ENCODE measurements around the gene SLC22A17.

Gene SLC22A17

DNA sequence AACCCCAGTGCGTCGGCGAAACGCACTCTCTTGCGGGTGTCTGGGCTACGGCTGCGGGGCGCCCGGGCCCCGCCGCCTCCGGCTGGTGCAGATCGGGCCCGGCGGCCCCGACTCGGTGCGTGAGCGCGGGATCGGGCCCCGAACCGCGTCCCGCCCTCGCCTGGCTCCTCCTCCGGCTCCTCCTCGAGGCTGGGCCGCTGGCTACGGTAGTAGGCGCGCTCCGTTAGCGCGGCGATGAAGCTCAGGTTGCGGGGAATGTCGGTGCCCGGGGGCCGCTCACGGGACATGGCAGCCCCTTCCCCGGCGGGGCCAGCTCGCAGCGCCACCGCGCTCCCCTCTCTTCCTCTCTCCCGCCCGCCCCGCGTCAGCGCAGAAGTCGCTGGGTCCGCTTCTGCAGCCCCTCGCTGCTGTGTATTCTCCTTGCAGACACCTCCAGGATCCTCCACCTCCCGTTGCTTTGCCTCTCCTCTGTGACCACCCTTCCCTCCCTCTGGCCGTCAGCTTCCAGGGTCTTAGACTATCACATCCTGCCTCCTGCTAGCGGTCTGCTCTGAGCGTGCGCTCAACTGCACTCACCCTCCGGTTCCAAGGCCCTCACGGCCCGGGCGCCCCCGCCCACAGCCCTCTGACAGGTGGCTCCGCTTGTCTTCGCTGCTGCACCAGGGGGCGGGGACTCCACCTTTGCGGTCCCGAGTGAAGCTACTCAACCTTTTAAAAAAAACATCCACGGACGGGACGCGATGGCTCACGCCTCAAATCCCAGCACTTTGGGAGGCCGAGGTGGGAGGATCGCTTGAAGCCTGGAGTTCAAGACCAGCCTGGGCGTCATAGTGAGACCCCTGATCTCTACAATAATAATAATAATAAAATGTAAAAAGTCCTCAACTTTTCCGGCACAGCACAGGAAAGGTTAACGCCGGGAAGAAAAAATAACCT is 50.1 kb downstream of the SLC22A17 start, which contains the start of gene PPP1R3E:
Gene PPP1R3E, minus strand, starts transcription at position 570 of the 936 bp plus-strand sequence. Its CDS starts 283 bp downstream, at position 287.
- DNase-seq: peak; percentile 65

DNA sequence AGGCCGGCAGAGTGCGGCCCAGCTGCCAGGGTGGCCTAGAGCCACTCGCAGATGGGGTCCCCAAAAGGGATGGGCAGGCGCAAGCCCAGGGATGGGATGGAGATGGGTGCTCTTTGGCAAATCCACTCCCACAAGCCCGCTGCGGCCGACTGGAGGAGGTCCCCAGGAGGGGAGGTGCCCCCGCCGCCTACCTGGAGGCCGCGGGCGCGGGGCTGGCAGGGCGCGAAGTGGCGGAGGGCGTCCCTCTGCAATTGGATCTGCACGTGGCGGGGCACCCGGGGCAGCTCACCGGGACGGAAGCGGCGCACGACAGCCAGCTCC is 50.8 kb downstream of the SLC22A17 start:
- no peak for DNase-seq

DNA sequence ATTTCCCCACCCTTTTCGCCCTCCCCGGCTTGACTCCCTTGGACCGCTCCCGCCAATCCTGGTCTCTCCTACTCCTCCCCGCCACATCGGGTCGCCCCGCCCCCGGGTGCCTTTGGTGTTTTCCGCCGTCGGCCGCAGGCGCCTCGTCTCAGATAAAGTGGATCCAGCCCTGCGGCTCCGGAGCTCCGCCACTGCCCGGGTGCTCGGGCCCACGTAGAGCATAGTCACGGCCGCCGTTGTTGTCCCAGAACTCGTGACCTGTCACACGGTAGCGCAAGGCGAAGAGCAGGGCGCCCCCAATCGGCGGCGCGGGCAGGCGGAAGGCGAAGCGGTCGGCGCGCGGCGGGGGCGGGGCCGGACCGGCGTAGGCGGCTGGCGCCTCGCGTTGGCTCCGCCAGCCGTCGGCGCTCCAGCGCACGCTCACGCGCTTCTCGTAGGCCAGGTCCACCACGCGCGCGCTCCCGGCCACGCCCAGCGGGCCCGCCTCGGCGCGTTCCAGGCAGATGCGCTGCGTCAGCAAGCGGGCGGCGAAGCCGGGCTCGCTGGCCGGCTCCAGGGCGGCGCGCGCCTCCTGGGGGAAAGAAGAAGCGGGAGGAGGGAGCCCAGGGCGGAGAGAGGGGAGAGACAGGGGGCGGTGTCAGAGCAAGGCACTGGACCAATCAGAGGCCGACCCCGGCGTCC is 51.3 kb downstream of the SLC22A17 start:
- peak; percentile 98 for DNase-seq

DNA sequence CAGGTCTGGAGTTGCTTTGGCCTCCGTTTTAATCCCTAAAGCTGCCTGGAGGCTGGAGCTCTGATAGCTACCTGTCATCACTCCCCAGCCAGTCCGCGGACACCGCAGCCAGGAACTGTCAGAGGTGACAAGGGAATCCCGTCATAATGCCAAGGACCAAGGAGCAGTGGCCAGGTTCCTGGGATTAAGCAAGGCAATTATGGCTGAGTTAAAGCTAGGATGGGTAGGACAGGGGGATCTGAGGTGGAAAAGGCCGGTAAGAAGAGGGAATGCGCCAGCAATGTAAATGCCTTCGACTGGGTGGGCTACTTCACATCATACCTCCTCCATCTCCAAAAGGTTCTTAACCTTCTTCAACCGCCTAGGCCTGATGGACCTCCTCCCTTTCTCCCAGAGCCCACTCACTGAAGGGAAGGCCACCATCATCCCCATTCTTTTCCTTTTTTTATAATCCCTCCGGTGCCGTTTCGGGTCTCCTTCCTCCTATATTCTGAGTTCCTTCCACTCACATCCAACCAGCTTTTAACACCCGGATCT is 51.9 kb downstream of the SLC22A17 start:
- DNase-seq: peak; percentile 38

DNA sequence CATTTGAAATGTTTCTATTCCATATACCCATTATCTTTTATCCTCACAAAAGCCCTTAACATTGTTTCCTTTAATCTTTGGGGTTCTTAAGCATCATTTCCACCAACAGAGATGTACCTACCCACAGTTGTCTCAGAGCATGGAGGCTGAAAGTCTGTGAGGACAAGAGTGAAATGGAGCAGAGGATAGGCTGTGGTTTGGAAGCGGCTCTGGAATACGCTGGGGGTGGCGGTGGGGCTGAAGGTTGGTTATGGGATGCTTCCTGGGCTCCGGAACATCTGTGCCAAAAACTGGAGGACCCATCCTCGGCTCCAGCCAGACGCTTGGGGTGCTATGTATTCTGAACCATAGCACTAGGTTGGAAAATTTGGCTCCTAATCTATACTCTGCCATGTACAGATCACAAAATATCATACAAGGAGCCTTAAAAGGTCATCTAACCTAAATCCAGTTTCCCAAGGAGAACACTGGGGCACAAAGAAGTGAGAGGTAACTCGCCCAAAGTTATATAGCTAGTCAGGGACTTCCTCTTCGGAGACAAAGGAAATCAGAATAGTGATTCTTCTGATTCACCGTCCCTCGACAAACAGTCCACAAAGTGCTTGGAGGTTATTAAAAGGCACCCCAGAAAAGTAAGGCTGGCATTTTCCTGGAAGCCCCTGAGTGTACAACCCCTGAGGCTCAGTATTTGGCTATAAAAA is 52.6 kb downstream of the SLC22A17 start:
- no peak for DNase-seq

DNA sequence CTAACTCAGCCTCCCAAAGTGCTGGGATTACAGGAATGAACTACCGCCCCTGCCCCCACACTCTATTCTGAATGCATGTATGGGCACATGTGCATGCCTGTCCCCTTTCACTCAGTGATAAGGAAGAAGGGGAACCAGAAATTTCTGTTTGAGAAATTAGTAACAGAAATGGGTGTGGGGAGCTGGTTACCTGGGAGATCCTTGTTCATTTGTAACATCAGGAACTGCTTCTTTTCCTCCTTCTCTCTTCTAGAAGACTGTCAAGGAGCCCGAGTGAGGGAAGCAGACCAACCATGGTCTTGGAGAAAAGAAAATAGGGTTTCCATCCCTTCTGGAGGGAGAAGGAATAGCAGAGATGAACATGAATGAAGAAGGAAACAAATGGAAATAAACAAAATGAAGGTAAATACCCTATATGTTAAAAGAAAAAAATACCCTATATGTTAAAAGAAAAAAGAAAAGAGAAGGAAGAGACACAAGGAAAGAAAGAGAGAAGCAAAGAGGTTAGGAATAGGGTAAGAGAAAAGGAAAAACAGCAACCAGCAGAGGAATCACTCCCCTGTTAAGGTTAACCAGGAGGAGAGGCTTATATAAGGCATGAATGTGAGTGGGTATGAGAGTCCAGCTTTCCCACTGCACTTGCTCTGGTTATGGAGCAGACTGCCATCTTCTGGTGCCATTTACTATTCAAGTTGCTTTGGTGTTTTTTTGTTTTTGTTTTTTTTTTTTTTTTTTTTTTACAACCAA is 53.3 kb downstream of the SLC22A17 start:
- peak; percentile 30 for DNase-seq

DNA sequence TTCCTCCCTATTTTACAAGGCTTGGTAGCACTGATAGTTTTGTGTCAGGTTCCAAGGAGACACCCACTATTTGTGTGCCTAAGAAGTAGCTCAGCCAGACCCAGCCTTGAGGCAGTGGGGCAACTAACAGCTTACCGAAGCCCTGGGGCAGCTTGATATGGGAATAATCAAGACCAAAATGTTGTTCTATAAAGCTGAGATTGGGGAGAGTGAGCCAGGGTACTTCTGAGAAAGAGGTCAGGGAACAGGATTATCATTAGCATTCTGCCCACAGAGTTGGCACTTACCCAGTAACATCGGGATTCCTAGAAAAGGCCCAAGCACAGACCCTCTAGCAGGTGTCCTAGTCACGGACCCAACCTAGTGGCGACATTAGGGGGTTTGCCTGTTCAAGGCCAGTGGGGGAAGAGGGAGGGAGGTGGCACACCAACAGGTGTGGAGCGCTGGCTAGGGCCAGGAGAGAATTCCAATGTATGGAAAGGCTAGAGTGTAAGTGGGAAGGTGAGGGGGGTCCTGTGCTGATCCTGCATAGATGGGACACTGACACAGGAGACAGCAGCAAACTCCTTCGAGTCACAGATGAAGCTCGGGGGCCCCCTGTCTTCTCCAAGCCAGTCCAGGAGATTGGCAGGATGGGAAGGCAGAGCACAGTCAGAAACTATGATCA is 54.9 kb downstream of the SLC22A17 start:
- no peak for DNase-seq

DNA sequence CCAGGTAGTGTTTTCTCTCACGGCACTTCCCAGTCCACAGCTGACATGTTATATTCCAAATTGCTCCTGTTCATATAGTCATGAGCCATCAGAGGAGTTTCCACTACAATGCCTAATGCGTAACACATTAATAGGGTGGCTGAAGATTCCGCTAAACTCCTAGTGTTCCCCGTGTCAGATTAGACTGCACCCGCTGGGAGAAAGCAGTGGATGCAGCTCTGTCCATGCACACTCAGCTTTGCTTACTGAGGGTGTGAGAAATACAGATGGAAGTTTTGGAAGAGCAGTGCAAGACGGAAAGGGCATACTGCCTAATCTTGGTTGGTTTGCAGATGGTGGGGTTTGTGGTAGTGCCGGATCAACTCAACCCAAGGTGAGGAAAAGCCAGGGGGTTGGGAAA is 55.6 kb downstream of the SLC22A17 start:
- DNase-seq: no peak

Measured in DMS79 (cell line).